Posterior cingulate gyrus (tissue), 11 donors: ENCODE measurements around the gene BRD8.
"Not testable (repeated sequence)": the region's sequence is repeated elsewhere in the genome, so short reads cannot be mapped to it uniquely, and the experiment has no call there.

Source experiments
- DNase-seq, 10 donors: peaks; one replicate each; pipeline versions ENCODE4 v3.0.0 to v3.0.0-alpha.2; 2020 to 2021; ENCODE audit warnings: mixed read lengths in 3 of 10
- intact Hi-C: fragments of 100-400 bp; cut with DNase I; formaldehyde crosslinking; loops from one replicate; pipeline ENCODE4 v1.15.1; 2023

Gene BRD8

GRCh38 chr5:138170299-138170698, 8.1 kb downstream of the BRD8 start:
- intact Hi-C loops: loop anchor here (10.0 kb wide), 1 partner anchor 165 kb away; the partner anchor contains the start of genes CDC25C and FAM53C
- DNase-seq: no peak

- intact Hi-C loops: no loop called here
- DNase-seq: no peak
Measured at GRCh38 chr5:138169124-138169523, 9.3 kb downstream of the BRD8 start.

GRCh38 chr5:138163721-138164120, 14.7 kb downstream of the BRD8 start:
- DNase-seq: no peak
- intact Hi-C loops: no loop called here

GRCh38 chr5:138160706-138161105, 17.7 kb downstream of the BRD8 start:
- intact Hi-C loops: no loop called here
- no peak for DNase-seq

GRCh38 chr5:138159666-138160065, 18.8 kb downstream of the BRD8 start:
- no peak for DNase-seq
- intact Hi-C loops: no loop called here

GRCh38 chr5:138157626-138158025, 20.8 kb downstream of the BRD8 start:
- DNase-seq: no peak
- intact Hi-C loops: no loop called here

- intact Hi-C loops, DNase-seq: not testable (repeated sequence)
Measured at GRCh38 chr5:138155977-138156376, 22.5 kb downstream of the BRD8 start.

- no peak for DNase-seq
- intact Hi-C loops: no loop called here
Measured at GRCh38 chr5:138149530-138149929, 28.9 kb downstream of the BRD8 start.

GRCh38 chr5:138148811-138149210, 29.6 kb downstream of the BRD8 start:
- intact Hi-C loops: no loop called here
- DNase-seq: no peak

- intact Hi-C loops, DNase-seq: not testable (repeated sequence)
Measured at GRCh38 chr5:138143578-138143977, 34.9 kb downstream of the BRD8 start.

- intact Hi-C loops: no loop called here
Measured at GRCh38 chr5:138141734-138142133, 36.7 kb downstream of the BRD8 start.

GRCh38 chr5:138140268-138140667, 38.2 kb downstream of the BRD8 start:
- intact Hi-C loops: no loop called here
- no peak for DNase-seq

More at GRCh38 chr5:138141734-138142133, 36.7 kb downstream of the BRD8 start:
- DNase-seq: no peak

- intact Hi-C loops: no loop called here
- no peak for DNase-seq
Measured at GRCh38 chr5:138139781-138140090, 38.7 kb downstream of the BRD8 start.

GRCh38 chr5:138138949-138139780, 39.3 kb downstream of the BRD8 start, which contains the start of gene NME5:
Gene NME5 (minus strand): TSS chr5:138139428. CDS start chr5:138138780, 648 bp downstream.
- intact Hi-C loops: no loop called here
- peak; percentile 58 to 97 (median 82) for DNase-seq

GRCh38 chr5:138132543-138132942, 45.9 kb downstream of the BRD8 start:
- intact Hi-C loops: no loop called here
- no peak for DNase-seq

GRCh38 chr5:138129347-138129746, 49.1 kb downstream of the BRD8 start:
- intact Hi-C loops: no loop called here

GRCh38 chr5:138128334-138128733, 50.1 kb downstream of the BRD8 start:
- intact Hi-C loops: no loop called here
- no peak for DNase-seq

More at GRCh38 chr5:138129347-138129746, 49.1 kb downstream of the BRD8 start:
- no peak for DNase-seq

- intact Hi-C loops: no loop called here
- DNase-seq: no peak
Measured at GRCh38 chr5:138115254-138115653, 63.2 kb downstream of the BRD8 start.

GRCh38 chr5:138111937-138112336, 66.5 kb downstream of the BRD8 start:
- intact Hi-C loops: no loop called here
- no peak for DNase-seq

- intact Hi-C loops: no loop called here
- DNase-seq: no peak
Measured at GRCh38 chr5:138111181-138111580, 67.2 kb downstream of the BRD8 start.

- no peak for DNase-seq
Measured at GRCh38 chr5:138110266-138110963, 68.0 kb downstream of the BRD8 start.

More at GRCh38 chr5:138110266-138110963, 68.0 kb downstream of the BRD8 start:
- intact Hi-C loops: no loop called here
